Mesendoderm (in vitro differentiated cells): ENCODE data around the gene ABLIM1.

ENCODE experiments used
- DNase-seq: peaks from one replicate; pipeline ENCODE4 v3.0.0; 2013
- H2AK5ac ChIP-seq: 2 replicates; pipeline ENCODE4 v1.6.1; 2013; ENCODE audit warnings: low read length, inconsistent platforms
- H2BK120ac ChIP-seq: 2 replicates; pipeline ENCODE4 v1.6.1; 2013; ENCODE audit warnings: low read depth, mild to moderate bottlenecking, low read length, moderate library complexity, mixed read lengths
- H2BK15ac ChIP-seq: replicated peaks from 2 replicates; pipeline ENCODE4 v1.6.1; 2013; ENCODE audit warnings: low read depth, mild to moderate bottlenecking, moderate library complexity
- H2BK5ac ChIP-seq: 2 replicates; pipeline ENCODE4 v1.6.1; 2013; ENCODE audit warnings: low read length, inconsistent platforms
- H3K18ac ChIP-seq: 2 replicates; pipeline ENCODE4 v1.6.1; 2013; ENCODE audit warnings: mild to moderate bottlenecking, low read length, mixed read lengths
- H3K23ac ChIP-seq: one replicate; pipeline ENCODE4 v1.6.1; 2013; ENCODE audit warnings: low read length
- H3K27ac ChIP-seq: 2 replicates; pipeline ENCODE4 v1.5.1; 2013; ENCODE audit warnings: low read depth, mild to moderate bottlenecking, inconsistent platforms, low read length, moderate library complexity
- H3K27me3 ChIP-seq: 2 replicates; pipeline ENCODE4 v1.6.1; 2013; ENCODE audit warnings: low read length, control low read depth, mild to moderate bottlenecking, inconsistent platforms; ENCODE audit not compliant: insufficient read depth, poor library complexity
- H3K36me3 ChIP-seq: 2 replicates; pipeline ENCODE4 v1.6.1; 2013; ENCODE audit warnings: low read length, inconsistent platforms; ENCODE audit not compliant: control insufficient read depth, insufficient read depth
- H3K4ac ChIP-seq: one replicate; pipeline ENCODE4 v1.6.1; 2013; ENCODE audit warnings: low read depth, mild to moderate bottlenecking, low read length, moderate library complexity
- H3K4me1 ChIP-seq: 2 replicates; pipeline ENCODE4 v1.6.1; 2013; ENCODE audit warnings: low read depth, low read length, inconsistent platforms; ENCODE audit not compliant: control insufficient read depth
- H3K4me2 ChIP-seq: 2 replicates; pipeline ENCODE4 v1.6.1; 2013; ENCODE audit warnings: low read length
- H3K4me3 ChIP-seq: 2 replicates; pipeline ENCODE4 v1.5.1; 2013; ENCODE audit warnings: mild to moderate bottlenecking, low read length
- H3K56ac ChIP-seq: one replicate; pipeline ENCODE4 v1.6.1; 2013; ENCODE audit warnings: low read length
- H3K79me1 ChIP-seq: 2 replicates; pipeline ENCODE4 v1.6.1; 2013; ENCODE audit warnings: low read length, inconsistent platforms
- H3K79me2 ChIP-seq: 2 replicates; pipeline ENCODE4 v1.6.1; 2013; ENCODE audit warnings: mild to moderate bottlenecking, low read length; ENCODE audit not compliant: control insufficient read depth, insufficient read depth
- H3K9ac ChIP-seq: 2 replicates; pipeline ENCODE4 v1.6.1; 2013; ENCODE audit warnings: low read length, inconsistent platforms
- H4K5ac ChIP-seq: one replicate; pipeline ENCODE4 v1.6.1; 2013; ENCODE audit warnings: low read length
- H4K8ac ChIP-seq: one replicate; pipeline ENCODE4 v1.6.1; 2013; ENCODE audit warnings: low read depth, mild to moderate bottlenecking, control low read depth, low read length, moderate library complexity
- WGBS: extraction: QIAGEN DNeasy Blood & Tissue Kit; methylation state at CpG from one replicate; pipeline ENCODE4 v1.1.7; 2013; ENCODE audit warnings: low lambda C conversion rate, missing lambda C conversion rate; ENCODE audit not compliant: insufficient coverage; ENCODE audit errors: extremely low coverage; 5-methylcytosine and 5-hydroxymethylcytosine counted together

ABLIM1 gene

GRCh38 chr10:114392112-114392835, 265.8 kb downstream of the ABLIM1 start:
- H3K4me1 ChIP-seq = no peaks in the 10 kb centered on the region
- no peak overlapping the region for H2BK120ac ChIP-seq
- no peak overlapping the region for H3K18ac ChIP-seq
- H3K79me2 ChIP-seq = no peaks in the 10 kb centered on the region
- H2BK15ac ChIP-seq = no peak overlapping the region
- H3K79me1 ChIP-seq = no peaks in the 10 kb centered on the region
- H3K23ac ChIP-seq = no peak overlapping the region
- H4K5ac ChIP-seq = no peak overlapping the region
- no CpG with 5 or more reads among the region's 5 CpGs for WGBS
- no peaks in the 10 kb centered on the region for H3K36me3 ChIP-seq
- no peak overlapping the region for H4K8ac ChIP-seq
- no peak overlapping the region for H3K9ac ChIP-seq
- no peaks in the 10 kb centered on the region for H3K27me3 ChIP-seq
- no peak overlapping the region for H3K4me2 ChIP-seq
- H3K4me3 ChIP-seq = no peak overlapping the region
- no peak overlapping the region for H3K4ac ChIP-seq
- no peak overlapping the region for H2BK5ac ChIP-seq
- no peak overlapping the region for H2AK5ac ChIP-seq
- no peak overlapping the region for H3K56ac ChIP-seq
- DNase-seq = no peak
- no peak overlapping the region for H3K27ac ChIP-seq

- WGBS = no CpG with 5 or more reads among the region's 5 CpGs
- H3K4me2 ChIP-seq = no peak overlapping the region
- no peak overlapping the region for H3K4me3 ChIP-seq
- H2BK120ac ChIP-seq = no peak overlapping the region
- no peak overlapping the region for H3K23ac ChIP-seq
- no peak overlapping the region for H3K56ac ChIP-seq
- H3K79me1 ChIP-seq = no peaks in the 10 kb centered on the region
- H3K4me1 ChIP-seq = no peaks in the 10 kb centered on the region
- no peak overlapping the region for H2BK5ac ChIP-seq
- no peak overlapping the region for H4K8ac ChIP-seq
- no peak for DNase-seq
- no peak overlapping the region for H2AK5ac ChIP-seq
- H4K5ac ChIP-seq = no peak overlapping the region
- H3K27me3 ChIP-seq = no peaks in the 10 kb centered on the region
- no peak overlapping the region for H3K27ac ChIP-seq
- H2BK15ac ChIP-seq = no peak overlapping the region
- H3K18ac ChIP-seq = no peak overlapping the region
- no peak overlapping the region for H3K4ac ChIP-seq
- H3K79me2 ChIP-seq = no peaks in the 10 kb centered on the region
- H3K36me3 ChIP-seq = no peaks in the 10 kb centered on the region
- H3K9ac ChIP-seq = no peak overlapping the region
These were observed 266.5 kb downstream of the ABLIM1 start for GRCh38 chr10:114391599-114391998.

DNA sequence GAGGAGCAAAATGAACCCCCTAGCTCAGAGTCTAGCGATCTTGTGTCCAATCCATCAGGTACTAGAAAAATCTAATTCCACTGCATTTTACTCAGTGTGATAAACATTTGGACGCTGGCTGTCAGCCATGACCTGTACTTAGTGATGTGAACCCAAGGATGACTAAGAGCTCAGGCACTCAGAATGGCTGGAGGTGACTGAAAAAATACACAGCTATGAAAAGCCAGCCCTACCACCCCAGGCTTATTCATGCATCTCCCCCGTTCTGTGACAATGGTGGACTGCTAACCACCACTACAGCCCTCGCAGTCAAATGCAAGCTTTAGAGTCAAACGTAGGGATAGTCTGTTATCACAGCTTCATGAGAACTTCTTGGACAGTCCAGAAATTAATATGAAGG, 268.6 kb downstream of the ABLIM1 start:
- WGBS = no CpG with 5 or more reads among the region's 5 CpGs
- no peak for DNase-seq

GRCh38 chr10:114388275-114388674, 269.8 kb downstream of the ABLIM1 start:
- H3K27me3 ChIP-seq = no peaks in the 10 kb centered on the region
- no peak overlapping the region for H2AK5ac ChIP-seq
- H4K8ac ChIP-seq = no peak overlapping the region
- no peak overlapping the region for H3K4me2 ChIP-seq
- H3K4ac ChIP-seq = no peak overlapping the region
- DNase-seq = no peak
- H3K56ac ChIP-seq = no peak overlapping the region
- H3K4me3 ChIP-seq = no peak overlapping the region
- H3K4me1 ChIP-seq = no peaks in the 10 kb centered on the region
- no peak overlapping the region for H3K9ac ChIP-seq
- H3K23ac ChIP-seq = no peak overlapping the region
- no peak overlapping the region for H2BK120ac ChIP-seq
- H3K79me2 ChIP-seq = no peaks in the 10 kb centered on the region
- no peak overlapping the region for H4K5ac ChIP-seq
- no peak overlapping the region for H2BK5ac ChIP-seq
- no peak overlapping the region for H3K18ac ChIP-seq
- no CpG with 5 or more reads among the region's 3 CpGs for WGBS
- H3K27ac ChIP-seq = no peak overlapping the region
- no peaks in the 10 kb centered on the region for H3K79me1 ChIP-seq
- H2BK15ac ChIP-seq = no peak overlapping the region
- H3K36me3 ChIP-seq = no peaks in the 10 kb centered on the region

More for the DNA sequence above, 268.6 kb downstream of the ABLIM1 start:
- no peak overlapping the region for H3K23ac ChIP-seq
- no peaks in the 10 kb centered on the region for H3K79me2 ChIP-seq
- no peak overlapping the region for H4K8ac ChIP-seq
- H3K9ac ChIP-seq = no peak overlapping the region
- no peak overlapping the region for H3K56ac ChIP-seq
- no peak overlapping the region for H3K18ac ChIP-seq
- H3K79me1 ChIP-seq = no peaks in the 10 kb centered on the region
- no peak overlapping the region for H2BK120ac ChIP-seq
- no peak overlapping the region for H2BK5ac ChIP-seq
- no peak overlapping the region for H3K4ac ChIP-seq
- no peaks in the 10 kb centered on the region for H3K4me1 ChIP-seq
- H3K4me3 ChIP-seq = no peak overlapping the region
- no peaks in the 10 kb centered on the region for H3K27me3 ChIP-seq
- no peak overlapping the region for H2BK15ac ChIP-seq
- H2AK5ac ChIP-seq = no peak overlapping the region
- no peak overlapping the region for H3K4me2 ChIP-seq
- H3K36me3 ChIP-seq = no peaks in the 10 kb centered on the region
- no peak overlapping the region for H4K5ac ChIP-seq
- no peak overlapping the region for H3K27ac ChIP-seq

DNA sequence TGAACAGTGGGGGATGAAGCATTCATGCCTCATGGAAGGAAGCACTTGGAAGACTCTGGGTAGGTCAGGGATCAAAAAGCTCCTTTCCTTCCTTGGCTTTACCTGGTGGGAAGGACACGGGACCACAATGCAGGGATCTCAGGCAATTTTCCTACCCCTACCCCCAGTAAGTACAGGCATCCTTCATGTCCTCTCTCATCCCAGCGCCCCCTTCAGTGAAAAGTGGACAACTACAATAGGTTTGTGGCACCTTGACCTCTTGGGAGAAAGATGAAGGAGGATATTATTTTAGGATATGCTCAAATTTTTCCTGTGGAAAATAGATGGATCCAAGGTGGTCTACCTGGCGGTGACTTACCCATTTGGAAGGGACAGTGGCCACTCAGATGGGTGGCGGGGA, 270.3 kb downstream of the ABLIM1 start:
- H3K27ac ChIP-seq = no peak overlapping the region
- no peak overlapping the region for H4K8ac ChIP-seq
- no peak overlapping the region for H3K23ac ChIP-seq
- no peak overlapping the region for H3K9ac ChIP-seq
- H3K36me3 ChIP-seq = no peaks in the 10 kb centered on the region
- H3K18ac ChIP-seq = no peak overlapping the region
- no peak overlapping the region for H2AK5ac ChIP-seq
- no peaks in the 10 kb centered on the region for H3K79me1 ChIP-seq
- no peak overlapping the region for H2BK15ac ChIP-seq
- no peak for DNase-seq
- H4K5ac ChIP-seq = no peak overlapping the region
- no peak overlapping the region for H3K4me3 ChIP-seq
- no peak overlapping the region for H2BK5ac ChIP-seq
- H3K4ac ChIP-seq = no peak overlapping the region
- H3K27me3 ChIP-seq = no peaks in the 10 kb centered on the region
- H3K79me2 ChIP-seq = no peaks in the 10 kb centered on the region
- no peak overlapping the region for H3K56ac ChIP-seq
- H3K4me2 ChIP-seq = no peak overlapping the region
- H2BK120ac ChIP-seq = no peak overlapping the region
- H3K4me1 ChIP-seq = no peaks in the 10 kb centered on the region
- no CpG with 5 or more reads among the region's 4 CpGs for WGBS

GRCh38 chr10:114386452-114386851, 271.6 kb downstream of the ABLIM1 start:
- Histone ChIP-seq H4K8ac (no peak overlapping the region), H3K4ac (no peak overlapping the region), H2AK5ac (no peak overlapping the region), H3K79me1 (no peaks in the 10 kb centered on the region), H3K23ac (no peak overlapping the region), H3K4me1 (no peaks in the 10 kb centered on the region), H3K36me3 (no peaks in the 10 kb centered on the region), H3K4me3 (no peak overlapping the region), H2BK5ac (no peak overlapping the region), H3K27ac (no peak overlapping the region), H4K5ac (no peak overlapping the region), H2BK120ac (no peak overlapping the region), H3K9ac (no peak overlapping the region), H3K56ac (no peak overlapping the region), H3K4me2 (no peak overlapping the region), H3K18ac (no peak overlapping the region), H3K27me3 (no peaks in the 10 kb centered on the region), H2BK15ac (no peak overlapping the region), H3K79me2 (no peaks in the 10 kb centered on the region)
- no CpG with 5 or more reads among the region's 6 CpGs for WGBS
- DNase-seq = no peak
